Neutrophil (primary cell): ENCODE data around the gene FKBP6.
"Not testable (repeated sequence)": the region's sequence is repeated elsewhere in the genome, so short reads cannot be mapped to it uniquely, and the experiment has no call there.

Experiments used
- H3K27ac ChIP-seq: fragments of 200-600 bp; sonication (generic); 2 replicates; pipeline ENCODE4 v1.5.1; 2016; ENCODE audit warnings: mild to moderate bottlenecking, moderate library complexity
- H3K27me3 ChIP-seq: fragments of 200-600 bp; sonication (generic); 2 replicates; pipeline ENCODE4 v1.6.0; 2016; ENCODE audit warnings: mild to moderate bottlenecking
- H3K36me3 ChIP-seq: fragments of 200-600 bp; sonication (generic); 2 replicates; pipeline ENCODE4 v1.5.1; 2017
- H3K4me1 ChIP-seq, 2 experiments: fragments of 200-600 bp in 1 of 2; sonication (generic) in 1 of 2; 1 replicate in 1 of 2; 2 replicates in 1 of 2; pipeline versions ENCODE4 v1.5.1 to v1.6.1; 2013 to 2016; ENCODE audit warnings: low read depth in 1 of 2, low read length in 1 of 2, mild to moderate bottlenecking in 1 of 2, moderate library complexity in 1 of 2; ENCODE audit not compliant: control insufficient read depth in 1 of 2, insufficient read depth in 1 of 2
- H3K4me3 ChIP-seq, 2 experiments: fragments of 200-600 bp in 1 of 2; sonication (generic) in 1 of 2; 1 replicate in 1 of 2; 2 replicates in 1 of 2; pipeline ENCODE4 v1.5.1; 2013 to 2016; ENCODE audit warnings: low read depth in 1 of 2, low read length in 1 of 2, mild to moderate bottlenecking in 1 of 2, moderate library complexity in 1 of 2
- H3K9me3 ChIP-seq: fragments of 200-600 bp; sonication (generic); 2 replicates; pipeline ENCODE4 v1.5.1; 2016
- CTCF ChIP-seq: fragments of 200-600 bp; sonication (generic); IDR thresholded peaks from 2 replicates; pipeline ENCODE4 v1.5.1; 2016; ENCODE audit warnings: antibody characterized with exemption

The FKBP6 gene

GRCh38 chr7:73314271-73314670 is 13.7 kb upstream of the FKBP6 start:
- no peak for TF ChIP-seq CTCF
- Histone ChIP-seq H3K4me1 (peaks cover 0 to 1% of the 10 kb centered on the region in 2 experiments), H3K36me3 (no peaks in the 10 kb centered on the region), H3K27me3 (no peaks in the 10 kb centered on the region), H3K9me3 (no peaks in the 10 kb centered on the region), H3K4me3 (no peak overlapping the region), H3K27ac (no peak overlapping the region)

GRCh38 chr7:73316521-73316920 is 11.4 kb upstream of the FKBP6 start:
- TF ChIP-seq CTCF: no peak
- Histone ChIP-seq H3K4me3 (no peak overlapping the region), H3K27ac (no peak overlapping the region), H3K27me3 (no peaks in the 10 kb centered on the region), H3K4me1 (peaks cover 0 to 2% of the 10 kb centered on the region in 2 experiments), H3K9me3 (no peaks in the 10 kb centered on the region), H3K36me3 (no peaks in the 10 kb centered on the region)

- not testable (repeated sequence) for H3K27ac ChIP-seq, H3K36me3 ChIP-seq, H3K27me3 ChIP-seq, H3K9me3 ChIP-seq, H3K4me3 ChIP-seq
- peaks cover 8 to 12% of the 10 kb centered on the region in 2 experiments for H3K4me1 ChIP-seq
These were observed 9.2 kb upstream of the FKBP6 start for GRCh38 chr7:73318656-73319204.

GRCh38 chr7:73319541-73319940 is 8.4 kb upstream of the FKBP6 start:
- H3K36me3 ChIP-seq, H3K27me3 ChIP-seq, H3K9me3 ChIP-seq, H3K27ac ChIP-seq, H3K4me3 ChIP-seq: not testable (repeated sequence)
- H3K4me1 ChIP-seq: peaks cover 16 to 19% of the 10 kb centered on the region in 2 experiments

GRCh38 chr7:73320009-73320408 is 8.0 kb upstream of the FKBP6 start:
- peaks cover 19 to 24% of the 10 kb centered on the region in 2 experiments for H3K4me1 ChIP-seq
- H3K9me3 ChIP-seq, H3K36me3 ChIP-seq, H3K27me3 ChIP-seq, H3K27ac ChIP-seq, H3K4me3 ChIP-seq: not testable (repeated sequence)

GRCh38 chr7:73323434-73324080 is 4.4 kb upstream of the FKBP6 start:
- Histone ChIP-seq H3K27ac (peak overlapping the region; percentile 86), H3K4me1 (peaks cover 19 to 25% of the 10 kb centered on the region in 2 experiments), H3K4me3 (peak overlapping the region; percentile 69 to 76)
- not testable (repeated sequence) for H3K36me3 ChIP-seq, H3K27me3 ChIP-seq, H3K9me3 ChIP-seq

GRCh38 chr7:73324081-73324845 is 3.7 kb upstream of the FKBP6 start:
- not testable (repeated sequence) for H3K36me3 ChIP-seq, H3K9me3 ChIP-seq, H3K27me3 ChIP-seq
- peaks cover 19 to 25% of the 10 kb centered on the region in 2 experiments for H3K4me1 ChIP-seq
- peak overlapping the region; percentile 86 for H3K27ac ChIP-seq
- peak overlapping the region; percentile 69 to 76 for H3K4me3 ChIP-seq

- peaks cover 19 to 25% of the 10 kb centered on the region in 2 experiments for H3K4me1 ChIP-seq
- H3K27me3 ChIP-seq, H3K27ac ChIP-seq, H3K4me3 ChIP-seq, H3K9me3 ChIP-seq, H3K36me3 ChIP-seq: not testable (repeated sequence)
These were observed 2.5 kb upstream of the FKBP6 start for GRCh38 chr7:73325424-73325823.

- H3K9me3 ChIP-seq, H3K27me3 ChIP-seq, H3K4me3 ChIP-seq, H3K27ac ChIP-seq, H3K36me3 ChIP-seq: not testable (repeated sequence)
- peaks cover 22 to 25% of the 10 kb centered on the region in 2 experiments for H3K4me1 ChIP-seq
These were observed 512 bp upstream of the FKBP6 start for GRCh38 chr7:73327449-73327848.
